ENCODE data around the gene PSMC6. TPM values are rescaled to one million over a fixed set of nuclear protein-coding genes. Genes with fewer than 3 reads are reported as not detected.
"Not testable (repeated sequence)": the region's sequence is repeated elsewhere in the genome, so short reads cannot be mapped to it uniquely, and the experiment has no call there.

The PSMC6 gene
- total RNA-seq, 1 donor from 2014 or later: 79.6 TPM

DNA sequence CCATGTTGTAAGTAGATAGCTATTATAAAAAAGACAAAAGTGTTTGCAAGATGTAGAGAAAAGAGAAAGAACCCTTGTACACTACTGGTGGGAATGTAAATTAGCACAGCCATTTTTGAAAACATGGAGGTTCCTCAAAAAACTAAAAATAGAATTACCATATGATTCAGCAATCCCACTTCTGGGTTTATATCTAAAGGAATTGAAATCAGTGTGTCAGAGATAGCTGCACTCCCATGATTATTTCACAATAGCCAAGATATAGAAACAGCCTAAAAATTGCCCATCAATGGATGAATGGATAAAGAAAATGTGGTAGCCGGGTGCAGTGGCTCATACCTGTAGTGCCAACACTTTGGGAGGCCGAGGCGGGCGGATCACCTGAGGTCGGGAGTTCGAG is 9.2 kb downstream of the PSMC6 start:
- DNase-seq (ENCODE audit: low spot score): no peak

DNA sequence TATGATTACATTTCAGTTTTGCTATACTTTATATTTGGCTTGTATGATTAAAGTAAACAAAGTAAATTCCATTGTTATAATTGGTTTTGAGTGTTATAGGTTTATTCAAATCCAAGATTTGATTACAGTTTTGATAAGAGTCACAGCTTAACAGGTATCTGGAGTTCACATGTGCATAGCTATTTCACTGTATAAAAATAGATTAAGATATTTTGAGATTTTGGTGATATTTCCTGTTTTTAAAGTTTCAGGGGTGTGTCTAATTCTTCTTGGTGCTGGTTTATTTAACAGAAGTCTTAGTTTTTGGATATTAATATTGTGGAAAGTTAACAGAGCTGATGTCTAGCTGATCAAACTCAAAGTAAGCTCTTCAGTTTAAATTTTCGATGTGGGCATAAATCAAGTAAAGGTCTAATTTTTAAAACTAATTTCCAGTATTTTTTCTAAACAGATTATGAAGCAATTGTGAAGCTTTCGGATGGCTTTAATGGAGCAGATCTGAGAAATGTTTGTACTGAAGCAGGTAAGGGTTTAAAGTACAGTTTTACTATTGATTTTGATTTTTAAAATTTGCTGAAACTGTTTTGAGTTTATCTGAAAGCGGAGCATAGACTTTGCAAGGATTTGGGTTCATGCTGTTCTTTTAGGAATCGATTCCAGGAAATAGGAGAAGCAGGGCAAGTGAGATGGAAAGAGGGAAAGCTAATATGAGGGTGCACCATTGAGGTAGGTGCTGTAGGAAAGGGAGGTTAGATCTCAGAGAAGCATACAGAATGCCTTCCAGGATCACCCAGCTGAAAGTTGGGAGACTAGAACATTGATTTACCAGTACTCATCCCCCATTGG is 16.7 kb downstream of the PSMC6 start:
- no peak for DNase-seq (ENCODE audit: low spot score)

- DNase-seq (ENCODE audit: low spot score): no peak
Observed at GRCh38 chr14:52724360-52724644, 17.3 kb downstream of the PSMC6 start.

GRCh38 chr14:52727509-52727908 is 20.5 kb downstream of the PSMC6 start:
- DNase-seq (ENCODE audit: low spot score): not testable (repeated sequence)

DNA sequence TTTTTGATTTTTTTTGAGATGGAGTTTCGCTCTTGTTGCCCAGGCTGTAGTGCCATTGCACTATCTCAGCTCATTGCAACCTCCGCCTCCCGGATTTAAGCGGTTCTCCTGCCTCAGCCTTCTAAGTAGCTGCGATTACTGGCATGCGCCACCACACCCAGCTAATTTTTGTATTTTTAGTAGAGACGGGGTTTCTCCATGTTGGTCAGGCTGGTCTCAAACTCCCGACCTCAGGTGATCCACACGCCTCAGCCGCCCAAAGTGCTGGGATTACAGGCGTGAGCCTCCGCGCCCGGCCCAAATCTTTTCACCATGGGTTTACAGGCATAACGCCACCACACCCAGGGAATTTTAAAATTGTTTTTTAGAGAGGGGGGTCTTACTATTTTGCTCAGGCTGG is 22.0 kb downstream of the PSMC6 start:
- DNase-seq (ENCODE audit: low spot score): not testable (repeated sequence)

GRCh38 chr14:52729585-52729924 is 22.6 kb downstream of the PSMC6 start:
- DNase-seq (ENCODE audit: low spot score): no peak

GRCh38 chr14:52729925-52730708 is 23.1 kb downstream of the PSMC6 start, which contains the start of gene STYX:
TSS of gene STYX (plus strand) at chr14:52730166. CDS start at chr14:52730475, 309 bp downstream.
- DNase-seq (ENCODE audit: low spot score): peak; percentile 98

GRCh38 chr14:52730709-52731111 is 23.7 kb downstream of the PSMC6 start:
- no peak for DNase-seq (ENCODE audit: low spot score)

DNA sequence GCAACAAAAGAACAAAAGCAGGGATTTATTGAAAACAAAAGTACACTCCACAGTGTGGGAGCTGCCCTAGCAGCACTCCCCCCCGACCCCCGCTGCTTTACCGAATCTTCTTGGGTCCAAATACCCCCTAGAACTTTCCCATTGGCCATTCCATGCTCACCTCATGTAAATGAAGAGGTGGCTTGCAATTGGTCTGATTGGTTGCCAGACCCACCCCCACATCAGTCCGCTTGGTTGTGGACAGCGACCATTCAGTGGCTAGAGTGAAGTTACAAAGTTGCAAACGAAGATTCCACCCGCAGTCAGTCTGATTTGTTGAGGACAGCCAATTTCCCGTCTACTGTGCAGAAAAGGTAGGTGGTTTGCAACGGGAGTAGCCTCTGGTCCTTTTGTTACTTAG is 26.8 kb downstream of the PSMC6 start:
- no peak for DNase-seq (ENCODE audit: low spot score)

- no peak for DNase-seq (ENCODE audit: low spot score)
Observed at GRCh38 chr14:52735921-52736489, 29.0 kb downstream of the PSMC6 start.

DNA sequence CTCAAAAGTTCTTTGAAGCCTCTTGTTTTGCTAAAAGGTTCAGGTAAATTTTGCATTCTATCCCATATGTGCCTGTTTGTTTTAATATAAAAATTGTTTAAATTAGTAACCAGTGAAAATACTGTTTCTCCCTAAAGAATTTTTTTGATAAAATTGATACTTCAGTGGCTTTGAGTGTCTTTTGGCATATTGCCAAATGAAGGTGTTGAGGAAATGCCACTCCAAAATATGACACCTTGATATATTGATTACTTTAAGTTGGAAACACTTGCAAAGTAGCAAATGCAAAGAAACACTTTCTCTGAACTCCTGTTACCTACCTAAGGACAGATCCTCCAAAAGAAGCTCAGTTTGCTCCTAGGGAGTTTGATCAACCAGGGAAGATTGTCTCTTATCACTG is 31.4 kb downstream of the PSMC6 start:
- DNase-seq (ENCODE audit: low spot score): no peak

- DNase-seq (ENCODE audit: low spot score): no peak
Observed at GRCh38 chr14:52740751-52741150, 33.8 kb downstream of the PSMC6 start.

DNA sequence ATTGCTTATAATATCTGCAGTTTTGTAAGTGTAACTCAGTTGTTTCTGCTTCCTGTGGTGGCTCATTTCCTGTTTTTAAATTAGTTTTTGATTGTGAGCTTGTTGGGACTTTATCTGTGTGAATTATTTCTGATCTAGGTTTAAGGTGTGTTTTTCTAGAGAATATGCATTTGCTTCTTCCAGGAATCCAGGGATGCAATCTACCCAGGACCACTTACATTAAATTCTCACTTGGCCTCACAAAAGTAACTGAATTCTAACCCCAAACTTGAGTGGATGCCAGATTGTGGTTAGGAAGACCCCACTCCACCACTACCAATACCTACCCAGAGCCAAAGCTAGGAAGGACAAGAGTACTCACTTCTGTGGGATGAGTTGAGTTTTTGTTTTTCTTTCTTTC is 34.9 kb downstream of the PSMC6 start:
- DNase-seq (ENCODE audit: low spot score): no peak

- no peak for DNase-seq (ENCODE audit: low spot score)
Observed at GRCh38 chr14:52748647-52749292, 41.8 kb downstream of the PSMC6 start.

- no peak for DNase-seq (ENCODE audit: low spot score)
Observed at GRCh38 chr14:52755607-52756316, 48.8 kb downstream of the PSMC6 start.

DNA sequence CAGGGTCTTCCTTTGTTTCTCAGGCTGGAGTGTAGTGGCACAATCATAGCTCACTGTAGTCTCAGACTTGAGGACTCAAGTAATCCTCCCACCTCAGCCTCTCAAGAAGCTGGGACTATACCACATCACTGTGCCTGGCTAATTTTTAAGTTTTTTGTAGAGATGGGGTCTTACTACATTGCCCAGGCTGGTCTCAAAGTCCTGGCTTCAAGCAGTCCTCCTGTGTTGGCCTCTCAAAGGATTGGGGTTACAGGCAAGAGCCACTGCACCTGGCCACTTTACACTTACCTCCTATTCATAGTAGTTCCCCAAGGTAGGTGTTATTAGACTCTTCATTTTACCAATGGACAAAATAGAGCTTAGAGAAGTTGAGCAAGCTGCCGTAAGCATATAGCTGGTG is 52.1 kb downstream of the PSMC6 start:
- no peak for DNase-seq (ENCODE audit: low spot score)

DNA sequence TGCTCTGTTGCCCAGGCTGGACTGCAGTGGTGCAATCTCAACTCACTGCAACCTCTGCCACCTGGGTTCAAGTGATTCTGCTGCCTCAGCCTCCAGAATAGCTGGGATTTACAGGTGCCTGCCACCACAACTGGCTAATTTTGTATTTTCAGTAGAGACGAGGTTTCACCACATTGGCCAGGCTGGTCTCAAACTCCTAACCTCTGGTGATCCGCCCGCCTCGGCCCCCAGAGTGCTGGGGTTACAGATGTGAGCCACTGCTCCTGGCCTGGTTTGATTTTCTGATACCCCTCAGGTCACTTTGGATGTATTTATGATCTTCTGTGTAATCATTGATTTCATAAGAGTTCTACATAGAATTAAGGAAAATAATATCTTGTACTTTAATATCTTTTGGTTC is 55.9 kb downstream of the PSMC6 start:
- DNase-seq (ENCODE audit: low spot score): not testable (repeated sequence)

- no peak for DNase-seq (ENCODE audit: low spot score)
Observed at GRCh38 chr14:52767058-52767833, 60.2 kb downstream of the PSMC6 start.

DNA sequence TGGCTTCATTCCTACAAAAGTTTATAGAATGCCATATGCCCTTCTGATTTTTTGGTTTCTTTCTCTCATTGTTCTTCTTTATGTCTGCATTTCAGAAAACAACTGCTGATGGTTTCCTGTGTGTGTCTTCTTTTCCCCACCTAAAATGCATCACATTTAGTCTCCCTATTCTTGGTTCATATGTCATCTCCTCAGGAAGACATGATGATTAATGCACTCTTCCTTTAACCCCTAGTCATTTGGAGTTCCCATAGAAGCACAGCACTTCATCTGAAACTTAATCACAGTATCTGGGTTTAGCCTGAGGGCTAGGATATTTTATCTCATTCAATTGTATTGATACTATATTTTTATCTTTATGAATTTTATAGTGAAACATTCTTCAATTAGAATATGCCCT is 62.9 kb downstream of the PSMC6 start:
- no peak for DNase-seq (ENCODE audit: low spot score)

DNA sequence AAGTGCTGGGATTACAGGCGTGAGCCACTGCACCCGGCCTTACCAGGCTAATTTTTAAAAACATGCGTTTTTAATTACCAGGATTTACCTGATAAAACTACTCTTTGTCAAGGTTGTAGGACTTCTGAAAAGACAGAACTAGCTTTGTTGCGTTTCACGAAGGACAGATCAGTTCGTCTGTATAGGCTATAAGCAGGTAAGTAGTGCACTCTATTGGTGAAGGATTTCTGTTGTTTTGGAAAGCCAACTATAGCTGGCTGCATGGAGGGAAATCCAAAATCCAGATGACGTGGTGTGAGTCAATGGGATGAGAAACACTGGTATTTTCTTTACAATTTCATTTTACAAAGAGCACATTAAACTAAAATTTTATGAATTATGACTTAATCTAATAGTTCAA is 69.8 kb downstream of the PSMC6 start:
- DNase-seq (ENCODE audit: low spot score): no peak
